Activated T-cell treated with anti-CD3 and anti-CD28 coated beads, Interleukin-2, amount 50 U/mL, for 72 hours (primary cell): ENCODE results near the gene TIMM23. TPM values are rescaled to one million over a fixed set of nuclear protein-coding genes. Genes with fewer than 3 reads are reported as not detected.
"Not testable (repeated sequence)": the region's sequence is repeated elsewhere in the genome, so short reads cannot be mapped to it uniquely, and the experiment has no call there.

Experiments
- ATAC-seq, 2 donors: fragments of 150-1000 bp; cut with Tn5 transposase; replicated peaks in 1 of 2; 2 replicates each; pipeline ENCODE4 v1.10.0; 2021; ENCODE audit warnings: moderate library complexity in 2 of 2, mild to moderate bottlenecking in 1 of 2
- DNase-seq, 2 donors: peaks; one replicate each; pipeline ENCODE4 v3.0.0; 2021 to 2022; ENCODE audit warnings: mixed read lengths in 1 of 2
- H3K27ac Mint-ChIP-seq: one replicate; pipeline ENCODE4 v1.8.0; 2022; ENCODE audit warnings: mild to moderate bottlenecking, moderate library complexity, mixed read lengths
- H3K27me3 Mint-ChIP-seq: one replicate; pipeline ENCODE4 v1.8.0; 2022; ENCODE audit warnings: low read depth, mixed read lengths
- H3K36me3 Mint-ChIP-seq, 2 donors: one replicate each; pipeline ENCODE4 v1.8.0; 2022; ENCODE audit warnings: mixed read lengths in 2 of 2, mild to moderate bottlenecking in 1 of 2; ENCODE audit not compliant: insufficient read depth in 2 of 2
- H3K4me1 Mint-ChIP-seq: one replicate; pipeline ENCODE4 v1.8.0; 2022; ENCODE audit warnings: low read depth, mixed read lengths
- H3K4me3 Mint-ChIP-seq, 2 donors: one replicate each; pipeline ENCODE4 v1.8.0; 2022; ENCODE audit warnings: mild to moderate bottlenecking in 2 of 2, mixed read lengths in 2 of 2, moderate library complexity in 2 of 2
- H3K9me3 Mint-ChIP-seq, 2 donors: one replicate each; pipeline ENCODE4 v1.8.0; 2022; ENCODE audit warnings: mixed read lengths in 2 of 2
- total RNA-seq, 2 donors: library from RNA; stranded (reverse); gene quantifications; one replicate each; pipeline ENCODE4 v1.2.3, GENCODE V29; 2022

The TIMM23 gene
- total RNA-seq, 2 donors from 2014 or later, result 32.8 to 35.4 TPM

GRCh38 chr10:46001187-46001756 is 29.0 kb downstream of the TIMM23 start:
- no peaks in the 10 kb centered on the region for H3K9me3 Mint-ChIP-seq
- H3K4me1 Mint-ChIP-seq, result no peaks in the 10 kb centered on the region
- H3K4me3 Mint-ChIP-seq, result no peak overlapping the region
- DNase-seq, result no peak
- ATAC-seq, result no peak
- H3K27me3 Mint-ChIP-seq, result no peaks in the 10 kb centered on the region
- no peak overlapping the region for H3K27ac Mint-ChIP-seq
- H3K36me3 Mint-ChIP-seq, result peaks cover 15 to 31% of the 10 kb centered on the region in 2 donors

DNA sequence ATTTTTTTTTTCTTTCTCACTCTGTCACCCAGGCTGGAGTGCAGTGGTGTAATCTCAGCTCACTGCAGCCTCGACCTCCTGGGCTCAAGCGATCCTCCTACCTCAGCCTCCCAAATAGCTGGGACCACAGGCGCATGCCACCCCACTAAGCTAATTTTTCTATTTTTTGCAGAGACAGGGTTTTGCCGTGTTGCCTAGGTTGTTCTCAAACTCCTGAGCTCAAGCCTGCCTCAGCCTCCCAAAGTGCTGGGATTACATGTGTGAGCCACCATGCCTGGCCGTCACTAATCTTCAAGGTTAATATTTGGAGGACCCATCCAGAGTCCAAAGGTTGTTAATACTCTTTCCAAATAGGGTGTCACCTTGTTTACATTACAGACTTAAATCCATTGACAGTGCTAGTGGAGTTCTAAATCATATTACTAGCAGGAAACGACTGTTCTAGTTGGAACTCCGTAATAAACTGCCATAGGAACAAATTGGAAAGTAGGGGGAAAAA is 29.9 kb downstream of the TIMM23 start:
- not testable (repeated sequence) for H3K27me3 Mint-ChIP-seq, H3K27ac Mint-ChIP-seq, H3K4me3 Mint-ChIP-seq, H3K4me1 Mint-ChIP-seq, H3K9me3 Mint-ChIP-seq, DNase-seq, ATAC-seq
- peaks cover 16 to 25% of the 10 kb centered on the region in 2 donors for H3K36me3 Mint-ChIP-seq

- H3K27me3 Mint-ChIP-seq, result no peaks in the 10 kb centered on the region
- peaks cover 12 to 29% of the 10 kb centered on the region in 2 donors for H3K36me3 Mint-ChIP-seq
- H3K9me3 Mint-ChIP-seq, result no peaks in the 10 kb centered on the region
- H3K4me3 Mint-ChIP-seq, result no peak overlapping the region
- no peak overlapping the region for H3K27ac Mint-ChIP-seq
- ATAC-seq (no peak), DNase-seq (no peak)
- H3K4me1 Mint-ChIP-seq, result no peaks in the 10 kb centered on the region
Observed at GRCh38 chr10:46002916-46003693, 30.8 kb downstream of the TIMM23 start.

GRCh38 chr10:46004963-46005362 is 32.7 kb downstream of the TIMM23 start:
- H3K4me3 Mint-ChIP-seq, result no peak overlapping the region
- ATAC-seq (no peak), DNase-seq (no peak)
- H3K9me3 Mint-ChIP-seq, result no peaks in the 10 kb centered on the region
- H3K36me3 Mint-ChIP-seq, result peaks cover 8 to 21% of the 10 kb centered on the region in 2 donors
- H3K27ac Mint-ChIP-seq, result no peak overlapping the region
- no peaks in the 10 kb centered on the region for H3K4me1 Mint-ChIP-seq
- H3K27me3 Mint-ChIP-seq, result no peaks in the 10 kb centered on the region

GRCh38 chr10:46005383-46005782 is 33.1 kb downstream of the TIMM23 start:
- Mint-ChIP-seq H3K9me3 (no peaks in the 10 kb centered on the region), H3K4me3 (no peak overlapping the region), H3K27me3 (no peaks in the 10 kb centered on the region), H3K27ac (no peak overlapping the region), H3K4me1 (no peaks in the 10 kb centered on the region), H3K36me3 (peaks cover 7 to 18% of the 10 kb centered on the region in 2 donors)
- ATAC-seq, result no peak
- DNase-seq, result no peak

DNA sequence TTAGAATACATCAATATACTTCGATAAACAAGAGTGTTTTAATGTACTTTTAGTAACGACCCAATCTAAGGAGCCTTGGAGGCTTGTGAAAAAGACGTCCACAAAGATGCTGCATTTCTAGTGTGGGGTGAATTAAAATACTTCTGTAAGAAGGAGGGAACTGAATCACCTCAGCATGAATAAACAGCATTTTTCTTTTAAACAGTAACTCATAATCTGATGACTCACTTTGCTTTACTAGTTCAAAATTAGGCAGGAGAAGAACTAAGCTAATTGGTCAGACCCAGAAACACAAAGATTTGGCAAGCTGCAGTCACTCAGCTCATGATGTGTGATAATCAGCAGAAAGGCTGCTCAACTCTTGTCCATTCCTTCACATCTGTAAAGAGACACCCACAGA is 33.9 kb downstream of the TIMM23 start:
- no peaks in the 10 kb centered on the region for H3K27me3 Mint-ChIP-seq
- no peaks in the 10 kb centered on the region for H3K4me1 Mint-ChIP-seq
- H3K27ac Mint-ChIP-seq, result peak overlapping the region; percentile 64
- ATAC-seq (no peak), DNase-seq (no peak)
- no peaks in the 10 kb centered on the region for H3K9me3 Mint-ChIP-seq
- H3K36me3 Mint-ChIP-seq, result peaks cover 7 to 18% of the 10 kb centered on the region in 2 donors
- H3K4me3 Mint-ChIP-seq, result no peak overlapping the region

DNA sequence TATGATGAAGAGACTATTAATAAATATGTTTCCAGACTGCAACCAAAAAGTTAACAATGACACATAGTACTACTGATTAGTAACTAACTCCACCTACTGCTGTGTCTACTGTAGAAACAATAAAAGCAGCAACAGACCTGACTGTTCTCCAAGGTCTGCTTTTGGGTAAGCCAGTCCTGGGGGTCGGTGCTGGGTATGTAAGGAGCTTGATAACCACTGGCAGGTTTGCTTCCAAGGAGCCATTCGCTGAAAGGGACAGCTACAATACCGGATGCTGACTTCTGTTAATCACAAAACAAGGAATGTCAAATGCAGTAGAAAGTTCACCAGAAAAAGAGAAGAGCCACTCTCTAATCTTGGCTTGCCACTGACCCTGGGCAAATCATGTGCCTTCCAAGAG is 40.5 kb downstream of the TIMM23 start:
- H3K27me3 Mint-ChIP-seq, result no peaks in the 10 kb centered on the region
- peaks cover 6 to 27% of the 10 kb centered on the region in 2 donors for H3K36me3 Mint-ChIP-seq

DNA sequence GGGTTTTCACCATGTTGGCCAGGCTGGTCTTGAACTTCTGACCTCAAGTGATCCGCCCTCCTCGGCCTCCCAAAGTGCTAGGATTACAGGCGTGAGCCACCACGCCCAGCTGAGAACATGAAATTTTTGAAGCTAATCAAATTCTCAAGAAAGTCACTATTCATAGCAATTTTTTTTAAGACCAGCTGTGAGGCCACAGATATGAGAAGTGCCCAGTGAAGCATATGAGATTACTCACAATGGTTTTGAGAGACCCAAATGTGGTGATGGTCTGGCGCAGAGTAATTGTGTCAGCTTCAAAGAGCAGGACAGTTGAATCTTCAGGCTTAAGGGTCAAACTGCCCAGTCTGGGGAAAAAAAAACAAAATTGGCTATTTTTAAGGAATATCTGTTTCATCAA is 41.9 kb downstream of the TIMM23 start:
- no peak for DNase-seq
- peak overlapping the region; percentile 65 for H3K27ac Mint-ChIP-seq
- H3K36me3 Mint-ChIP-seq, result peaks cover 3 to 19% of the 10 kb centered on the region in 2 donors
- no peaks in the 10 kb centered on the region for H3K9me3 Mint-ChIP-seq
- H3K27me3 Mint-ChIP-seq, result no peaks in the 10 kb centered on the region
- ATAC-seq, result no peak
- peaks cover 31% of the 10 kb centered on the region for H3K4me1 Mint-ChIP-seq
- H3K4me3 Mint-ChIP-seq, result no peak overlapping the region

More for the DNA sequence above, 40.5 kb downstream of the TIMM23 start:
- DNase-seq (no peak), ATAC-seq (no peak)
- H3K4me3 Mint-ChIP-seq, result no peak overlapping the region
- no peaks in the 10 kb centered on the region for H3K9me3 Mint-ChIP-seq
- peaks cover 18% of the 10 kb centered on the region for H3K4me1 Mint-ChIP-seq
- H3K27ac Mint-ChIP-seq, result peak overlapping the region; percentile 63

DNA sequence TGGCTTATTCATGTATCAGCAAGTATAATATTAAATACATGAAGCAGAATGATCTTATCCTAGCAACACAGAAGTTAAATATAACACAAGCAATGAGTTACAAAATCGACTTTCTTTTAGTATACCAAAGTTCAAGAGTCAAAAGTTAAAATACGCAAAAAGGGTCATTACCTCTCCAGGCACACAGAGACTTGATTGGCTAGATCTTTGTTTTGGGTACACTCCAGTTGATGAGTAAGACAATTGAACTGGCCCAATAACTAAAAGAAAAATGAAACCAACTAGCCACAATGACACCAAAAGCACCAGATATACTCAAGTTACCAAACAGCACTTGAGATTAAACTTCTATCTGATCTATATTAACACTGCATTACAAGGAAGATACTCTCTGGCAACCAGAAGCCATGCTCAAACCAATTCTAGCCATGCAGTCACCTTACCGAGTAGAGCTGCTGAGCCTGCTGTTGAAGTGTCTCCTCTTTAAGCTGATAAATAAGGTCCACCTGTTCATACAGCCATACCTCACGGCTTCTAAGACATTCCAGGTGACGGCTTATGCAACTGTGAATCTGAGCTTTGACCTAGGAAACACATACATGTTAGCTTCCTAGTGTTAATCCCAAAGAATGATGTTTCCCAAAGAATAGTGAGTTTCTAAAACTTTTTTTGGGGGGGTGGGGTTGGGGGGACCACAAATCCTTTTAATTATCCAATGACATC is 42.6 kb downstream of the TIMM23 start:
- Mint-ChIP-seq H3K27me3 (no peaks in the 10 kb centered on the region), H3K4me3 (no peak overlapping the region), H3K27ac (peak overlapping the region; percentile 67), H3K9me3 (no peaks in the 10 kb centered on the region), H3K4me1 (peaks cover 37% of the 10 kb centered on the region), H3K36me3 (peaks cover 3 to 19% of the 10 kb centered on the region in 2 donors)
- peak; percentile 29 to 38 for ATAC-seq
- DNase-seq, result no peak

DNA sequence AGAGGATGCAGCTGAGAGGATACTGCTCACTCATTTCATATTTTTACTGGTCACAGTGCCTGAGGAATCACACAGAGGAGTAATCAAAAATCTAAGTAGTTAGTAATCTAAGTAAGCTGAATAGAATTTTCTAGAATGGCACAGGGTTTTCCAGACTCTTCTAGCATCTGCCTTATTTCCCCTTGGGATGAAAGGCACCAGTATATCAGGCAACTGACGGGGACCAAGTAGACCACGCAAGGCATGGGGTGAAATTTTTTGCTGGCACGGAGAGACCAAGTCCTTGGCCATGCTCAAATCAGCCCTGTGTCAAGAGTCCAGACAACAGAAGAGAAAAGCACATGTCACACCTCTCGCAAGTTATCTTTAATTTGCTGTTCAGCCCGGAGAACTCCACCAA is 43.9 kb downstream of the TIMM23 start:
- Mint-ChIP-seq H3K27ac (no peak overlapping the region), H3K36me3 (peaks cover 3 to 19% of the 10 kb centered on the region in 2 donors), H3K4me3 (no peak overlapping the region), H3K27me3 (no peaks in the 10 kb centered on the region), H3K4me1 (peaks cover 46% of the 10 kb centered on the region), H3K9me3 (no peaks in the 10 kb centered on the region)
- ATAC-seq, result no peak
- DNase-seq, result no peak

DNA sequence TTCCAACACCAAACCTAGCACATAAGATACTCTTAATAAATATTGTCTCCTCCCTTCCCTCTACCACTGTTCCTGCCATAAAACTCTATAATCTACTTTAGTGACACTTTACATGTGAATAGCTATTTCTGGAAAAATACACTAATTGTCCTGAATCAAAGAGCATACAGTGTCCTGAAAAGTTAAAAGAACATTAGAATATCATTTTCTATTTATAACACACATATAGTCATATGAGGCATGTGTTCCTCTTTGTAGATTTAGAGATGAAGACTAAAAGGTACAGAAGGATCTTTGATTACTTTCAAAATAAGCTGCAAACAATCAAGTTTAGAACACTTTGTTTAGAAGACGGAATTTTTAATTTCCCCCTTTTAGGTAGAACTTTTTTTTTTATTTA is 44.5 kb downstream of the TIMM23 start:
- ATAC-seq (no peak), DNase-seq (no peak)
- no peaks in the 10 kb centered on the region for H3K27me3 Mint-ChIP-seq
- peaks cover 3 to 18% of the 10 kb centered on the region in 2 donors for H3K36me3 Mint-ChIP-seq
- peak overlapping the region; percentile 80 for H3K27ac Mint-ChIP-seq
- no peaks in the 10 kb centered on the region for H3K9me3 Mint-ChIP-seq
- H3K4me3 Mint-ChIP-seq, result no peak overlapping the region
- H3K4me1 Mint-ChIP-seq, result peaks cover 51% of the 10 kb centered on the region

- H3K4me3 Mint-ChIP-seq, result no peak overlapping the region
- no peaks in the 10 kb centered on the region for H3K9me3 Mint-ChIP-seq
- peaks cover 60% of the 10 kb centered on the region for H3K4me1 Mint-ChIP-seq
- ATAC-seq (no peak), DNase-seq (no peak)
- no peaks in the 10 kb centered on the region for H3K27me3 Mint-ChIP-seq
- H3K36me3 Mint-ChIP-seq, result peaks cover 3 to 15% of the 10 kb centered on the region in 2 donors
- H3K27ac Mint-ChIP-seq, result peak overlapping the region; percentile 94
Observed at GRCh38 chr10:46017733-46018132, 45.4 kb downstream of the TIMM23 start.
